Hindlimb muscle (tissue), 1 donor: ENCODE results near the gene MUC5AC. TPM values are rescaled to one million over a fixed set of nuclear protein-coding genes. Genes with fewer than 3 reads are reported as not detected.

Source experiments
- DNase-seq: peaks from one replicate; pipeline ENCODE4 v3.0.0-alpha.2; 2013
- polyA plus RNA-seq: library from polyadenylated mRNA; unstranded; fragments of 120-200 nt; gene quantifications from one replicate; pipeline ENCODE4 v1.2.1, GENCODE V29; 2013; ENCODE audit not compliant: insufficient read length

The MUC5AC gene
- polyA plus RNA-seq, 1 donor: not detected

- DNase-seq: no peak
Observed at GRCh38 chr11:1122664-1123002, 35.1 kb upstream of the MUC5AC start.

DNA sequence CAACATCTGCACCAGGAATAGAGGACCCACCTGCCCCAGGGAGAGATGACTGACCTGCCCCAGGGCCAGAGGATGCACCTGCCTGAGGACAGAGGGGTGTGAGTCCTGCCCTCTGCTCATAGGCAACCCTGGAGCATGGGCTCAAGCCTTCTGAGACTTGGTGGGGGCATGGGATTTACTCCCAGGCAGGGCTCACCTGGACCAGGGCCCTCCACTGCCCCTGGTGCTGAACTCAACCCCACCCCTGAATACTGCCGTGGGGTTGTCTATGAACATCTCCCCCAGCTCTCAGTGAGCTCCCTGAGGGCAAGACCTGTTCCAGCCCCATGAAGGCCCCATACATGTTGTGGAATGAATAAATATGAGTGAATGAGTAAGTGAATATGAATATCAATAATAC lies 33.8 kb upstream of the MUC5AC start:
- DNase-seq: no peak

GRCh38 chr11:1125803-1126202 lies 31.9 kb upstream of the MUC5AC start:
- no peak for DNase-seq

DNA sequence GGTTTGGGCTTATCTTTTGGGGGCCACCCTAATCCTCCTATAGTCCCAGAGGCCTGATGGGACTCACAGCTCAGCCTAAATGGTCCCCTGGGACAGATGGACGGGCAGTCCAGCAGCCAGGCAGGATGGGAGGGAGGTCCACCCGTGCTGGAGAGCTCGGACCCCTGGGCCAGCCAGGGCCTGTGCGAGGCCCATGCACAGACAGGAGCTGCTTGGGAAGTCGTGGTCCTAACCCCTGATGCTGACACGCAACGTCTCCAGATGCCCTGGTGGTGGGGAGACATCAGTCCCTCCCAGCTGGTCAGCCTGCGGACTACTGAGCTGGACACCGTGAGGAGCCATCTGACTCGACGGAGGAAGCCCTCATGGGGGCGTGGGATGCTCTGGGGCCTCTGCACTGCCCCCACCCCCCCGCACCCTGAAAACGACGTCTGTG lies 31.2 kb upstream of the MUC5AC start:
- no peak for DNase-seq

GRCh38 chr11:1126935-1127663 lies 30.7 kb upstream of the MUC5AC start:
- DNase-seq: no peak

DNA sequence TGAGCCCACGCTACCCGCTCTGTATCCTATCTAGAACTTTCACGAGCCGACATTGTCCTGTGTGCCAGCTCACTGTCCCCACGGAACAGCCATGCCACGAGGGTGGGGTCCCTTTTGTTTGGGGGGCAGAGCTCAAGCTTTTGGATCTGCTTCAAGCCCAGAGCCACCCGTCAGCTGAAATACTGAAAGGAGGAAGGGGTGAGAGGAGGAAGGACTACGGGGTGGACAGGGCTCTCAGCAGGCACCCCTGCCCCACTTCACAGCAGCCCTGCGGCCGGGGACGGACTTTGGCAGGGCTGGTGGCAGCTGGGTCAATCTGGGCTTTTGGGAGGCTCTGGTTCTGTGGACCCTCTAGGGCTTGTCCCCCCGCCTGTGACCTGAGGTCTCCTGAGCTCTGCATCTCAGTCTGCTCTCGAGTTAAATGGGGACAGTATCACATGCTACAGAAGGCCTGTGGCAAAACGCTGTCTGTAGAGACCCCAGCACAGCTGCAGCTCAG lies 30.0 kb upstream of the MUC5AC start:
- DNase-seq: no peak

DNA sequence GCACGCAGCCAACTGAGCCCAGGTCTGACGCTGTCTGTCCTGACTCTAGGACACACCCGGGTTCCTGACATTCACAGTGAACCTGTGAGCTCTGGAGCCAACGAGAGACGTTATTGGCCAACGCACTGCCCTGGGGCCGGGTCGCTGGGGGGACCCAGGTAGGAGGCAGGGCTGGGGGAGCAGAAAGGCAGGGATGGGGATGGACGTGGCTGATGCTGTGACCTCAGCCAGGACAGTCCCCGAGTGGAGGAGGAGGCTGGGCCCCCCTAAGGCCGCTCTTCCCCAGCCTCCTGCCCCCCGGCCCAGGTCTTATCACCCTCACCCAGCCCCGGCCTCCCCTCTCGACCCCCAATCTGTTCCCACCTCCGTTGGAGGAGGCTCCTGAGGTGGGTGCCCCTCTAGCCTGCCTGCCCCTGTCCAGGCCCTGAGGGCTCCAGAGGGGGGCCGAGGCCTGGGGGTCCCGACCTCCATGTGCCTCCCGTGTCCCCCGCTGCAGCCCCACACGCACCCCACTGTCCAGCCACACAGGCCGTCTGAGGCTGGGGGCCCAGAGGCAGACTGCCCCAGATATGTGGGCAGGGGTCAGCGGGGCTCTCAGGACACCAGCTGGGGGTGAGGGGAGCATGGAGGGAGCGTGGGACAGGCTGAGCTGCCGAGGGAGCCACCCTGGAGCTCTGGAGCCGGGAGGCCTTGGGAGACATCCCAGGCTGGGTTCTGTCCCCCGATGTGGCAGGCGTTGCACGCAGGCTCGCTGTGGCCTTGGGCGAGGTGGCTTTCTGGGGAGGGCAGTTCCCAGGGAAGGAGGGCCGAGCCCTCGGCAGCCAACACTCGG lies 29.2 kb upstream of the MUC5AC start:
- no peak for DNase-seq

GRCh38 chr11:1129143-1129610 lies 28.6 kb upstream of the MUC5AC start:
- no peak for DNase-seq

DNA sequence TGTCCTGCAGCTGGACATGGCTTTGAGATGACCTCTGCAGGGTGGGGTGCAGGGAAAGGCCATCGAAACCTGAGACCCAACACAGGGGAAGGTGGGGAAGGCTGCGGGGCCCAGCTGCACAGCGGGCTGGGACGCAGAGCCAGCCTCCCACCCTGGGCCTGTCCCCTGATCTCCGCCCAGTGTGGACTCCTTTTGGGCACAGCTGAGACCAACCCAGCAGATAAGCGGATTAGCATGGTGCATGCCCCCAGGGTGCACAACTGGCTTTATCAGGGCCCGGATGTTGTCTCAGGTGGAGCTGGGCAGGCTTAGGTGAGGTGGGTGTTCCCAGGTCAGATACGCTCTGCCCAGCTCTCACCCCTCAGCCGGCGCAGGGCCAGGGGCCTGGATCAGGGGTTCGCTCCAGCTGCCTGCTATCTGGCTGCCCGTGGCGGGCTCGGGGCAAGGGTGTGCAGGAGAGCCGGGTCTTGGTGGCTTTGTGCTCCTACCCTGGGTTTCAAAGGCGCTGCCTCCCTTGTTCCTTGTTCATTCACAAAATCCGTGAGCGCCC lies 28.1 kb upstream of the MUC5AC start:
- no peak for DNase-seq

DNA sequence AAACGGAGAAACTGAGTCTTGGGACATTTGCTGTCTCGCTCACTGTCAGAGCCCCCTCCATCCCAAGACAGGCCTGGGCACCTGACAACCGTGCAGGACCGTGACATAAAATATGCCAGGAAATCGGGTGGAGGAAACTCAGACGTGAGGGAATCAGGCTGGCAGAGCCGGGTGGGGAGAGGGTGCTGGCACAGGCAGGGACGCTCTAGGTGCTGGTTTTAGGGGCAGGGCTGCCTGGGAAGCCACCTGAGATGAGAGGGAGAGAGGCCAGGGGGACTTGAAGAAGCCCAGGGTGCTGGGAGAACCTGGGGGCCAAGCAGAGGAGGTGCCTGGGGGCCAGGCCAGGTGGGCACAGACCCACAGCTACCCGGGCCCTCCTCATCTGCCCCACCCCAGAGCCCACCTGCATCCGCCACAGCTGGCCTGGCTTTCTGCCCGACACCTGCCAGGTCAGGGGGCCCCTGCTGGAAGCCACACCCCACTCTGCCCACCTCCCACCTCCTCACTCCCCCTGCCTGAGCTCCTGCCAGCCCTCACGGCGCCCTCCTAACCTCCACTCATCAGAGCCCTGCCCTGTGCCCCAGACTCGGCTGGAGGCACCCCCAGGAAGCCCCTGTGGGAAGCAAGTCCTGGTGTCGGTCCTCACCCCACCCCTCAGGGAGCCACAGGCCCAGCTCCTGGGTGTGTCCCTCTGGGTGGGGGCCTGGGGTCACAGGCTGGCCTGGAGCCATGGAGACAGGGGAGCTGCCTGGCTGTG lies 27.3 kb upstream of the MUC5AC start:
- DNase-seq: no peak

DNA sequence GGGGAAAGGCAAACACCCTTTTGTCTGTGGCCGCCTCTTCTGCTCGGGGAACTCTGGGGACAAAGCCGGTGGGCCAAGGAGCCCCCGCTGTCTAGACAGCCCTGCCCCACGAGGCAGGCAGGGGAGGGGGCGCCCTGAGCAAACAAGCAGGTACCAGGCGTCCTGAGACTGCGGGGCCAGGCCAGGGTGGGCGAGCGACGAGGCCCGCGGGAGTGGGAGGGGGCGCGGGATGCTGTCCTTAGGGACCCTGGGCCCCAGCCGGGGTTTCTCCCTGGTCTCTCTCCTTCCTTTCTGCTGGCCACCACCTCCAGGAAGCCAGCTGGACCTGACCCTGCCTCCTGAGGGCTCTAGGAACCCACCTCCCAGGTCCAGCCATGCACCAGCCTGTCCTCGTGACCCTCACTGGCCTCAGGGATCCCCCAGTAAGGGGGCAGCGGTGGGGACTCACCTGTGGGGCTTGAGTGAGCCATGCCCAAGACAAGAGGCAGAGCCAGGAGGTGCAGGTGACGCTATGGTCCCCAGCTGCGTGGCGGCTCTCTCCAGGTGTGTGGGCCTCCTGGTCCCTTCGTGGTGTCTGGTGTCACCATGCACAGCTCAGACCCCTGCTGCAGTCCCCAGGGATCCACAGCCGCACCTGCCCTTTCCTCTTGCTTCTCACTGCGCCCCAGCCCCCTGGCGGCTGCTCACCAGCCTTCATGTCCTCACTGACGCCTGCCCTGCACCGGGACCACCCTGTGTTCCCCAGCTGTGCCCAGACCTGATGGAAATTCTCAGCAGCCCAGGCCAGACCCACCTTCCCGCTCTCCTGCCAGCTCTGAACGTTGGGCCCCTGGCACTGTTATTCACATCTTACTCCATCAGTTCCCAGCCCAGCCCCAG lies 26.5 kb upstream of the MUC5AC start:
- no peak for DNase-seq

DNA sequence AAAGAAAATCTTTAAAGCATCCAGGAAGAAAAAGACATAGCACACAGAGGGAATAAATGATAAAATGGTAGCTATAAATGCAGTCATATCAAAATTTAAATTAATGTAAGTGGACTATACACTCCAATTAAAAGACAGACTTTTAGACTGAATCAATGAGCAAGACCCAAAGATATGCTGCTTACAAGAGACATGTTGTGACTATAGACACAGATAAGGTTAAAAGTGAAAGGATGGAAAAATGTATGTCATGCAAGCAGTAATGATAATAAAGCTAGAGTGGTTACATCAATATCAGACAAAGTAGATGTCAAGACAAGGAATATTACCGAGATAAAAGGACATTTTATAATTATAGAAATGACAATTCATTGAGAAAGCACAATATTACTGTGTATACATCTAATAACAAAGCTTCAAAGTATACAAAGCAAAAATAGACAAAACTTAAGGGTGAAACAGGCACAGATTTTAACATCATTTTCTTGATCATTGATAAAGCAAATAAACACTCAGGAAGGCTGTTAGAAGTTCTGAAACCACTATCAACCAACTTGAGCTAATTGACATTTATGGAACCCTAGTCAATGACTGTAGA lies 22.8 kb upstream of the MUC5AC start:
- DNase-seq: no peak

DNA sequence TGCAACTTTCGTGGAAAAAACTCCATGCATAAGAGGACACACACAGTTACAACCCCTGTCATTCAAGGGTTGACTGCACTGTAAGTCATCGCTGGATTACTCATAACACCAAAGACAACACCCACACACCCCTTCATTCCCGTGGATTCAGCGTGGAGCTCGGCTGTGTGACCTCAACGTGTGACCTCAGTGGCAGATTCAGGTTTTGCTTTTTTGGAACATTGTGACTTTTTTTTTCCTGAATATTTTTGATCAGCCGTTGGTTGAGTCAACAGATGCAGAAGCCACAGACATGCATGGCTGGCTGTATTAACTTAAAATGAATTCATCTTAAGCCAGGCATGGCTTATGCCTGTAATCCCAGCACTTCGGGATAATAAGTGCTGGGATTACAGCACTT lies 19.7 kb upstream of the MUC5AC start:
- DNase-seq: no peak

DNA sequence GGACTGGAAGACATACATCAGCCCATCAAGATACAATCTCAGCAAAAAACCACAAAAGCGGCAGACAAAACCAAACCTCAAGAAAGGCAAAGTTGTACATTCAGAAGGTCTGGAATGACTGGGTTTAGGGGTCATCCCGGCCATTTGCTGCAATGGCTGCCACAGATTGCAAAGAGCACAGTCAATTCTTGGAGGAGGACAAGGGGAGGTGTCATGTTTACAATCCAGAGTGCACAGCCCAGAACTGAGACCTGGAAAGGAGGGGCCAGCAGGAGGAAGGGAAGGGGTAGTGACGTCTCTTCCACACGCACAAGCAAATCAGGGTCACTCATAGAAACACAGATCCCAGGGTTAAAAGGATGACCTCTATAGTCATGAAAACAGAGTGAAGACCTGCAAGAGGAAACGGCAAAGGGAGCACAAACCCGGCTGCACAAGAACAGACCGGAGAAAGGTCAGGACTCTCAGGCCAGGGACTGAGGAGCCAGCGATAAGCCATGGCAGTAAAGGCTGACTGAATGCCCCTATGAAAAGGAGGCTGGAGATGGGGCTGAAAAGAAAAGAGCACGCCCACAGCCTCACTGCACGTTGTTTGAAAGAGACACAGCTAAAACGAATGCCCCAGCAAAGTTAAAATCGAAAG lies 18.2 kb upstream of the MUC5AC start:
- DNase-seq: no peak

GRCh38 chr11:1140642-1141490 lies 16.9 kb upstream of the MUC5AC start:
- DNase-seq: no peak

DNA sequence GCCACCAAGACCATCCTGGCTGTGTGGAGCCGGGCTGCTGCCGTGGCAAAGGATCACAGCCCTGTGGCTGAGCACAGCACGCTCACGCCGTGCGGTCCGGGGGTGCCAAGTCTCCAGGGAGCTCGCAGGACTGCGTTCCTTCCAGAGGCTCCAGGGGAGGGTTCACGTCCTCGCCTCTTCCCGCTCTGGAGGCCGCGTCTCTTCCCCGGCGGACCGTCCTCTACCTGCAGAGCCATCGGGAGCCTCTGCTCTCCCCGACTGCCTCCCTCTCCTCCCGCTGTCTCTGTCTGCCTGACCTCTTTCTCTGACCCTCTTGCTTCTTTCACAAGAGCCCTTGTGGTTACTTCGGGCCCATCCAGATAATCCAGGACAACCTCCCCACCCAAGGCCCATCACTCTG lies 11.4 kb upstream of the MUC5AC start:
- no peak for DNase-seq

GRCh38 chr11:1147792-1148191 lies 10.0 kb upstream of the MUC5AC start:
- no peak for DNase-seq

DNA sequence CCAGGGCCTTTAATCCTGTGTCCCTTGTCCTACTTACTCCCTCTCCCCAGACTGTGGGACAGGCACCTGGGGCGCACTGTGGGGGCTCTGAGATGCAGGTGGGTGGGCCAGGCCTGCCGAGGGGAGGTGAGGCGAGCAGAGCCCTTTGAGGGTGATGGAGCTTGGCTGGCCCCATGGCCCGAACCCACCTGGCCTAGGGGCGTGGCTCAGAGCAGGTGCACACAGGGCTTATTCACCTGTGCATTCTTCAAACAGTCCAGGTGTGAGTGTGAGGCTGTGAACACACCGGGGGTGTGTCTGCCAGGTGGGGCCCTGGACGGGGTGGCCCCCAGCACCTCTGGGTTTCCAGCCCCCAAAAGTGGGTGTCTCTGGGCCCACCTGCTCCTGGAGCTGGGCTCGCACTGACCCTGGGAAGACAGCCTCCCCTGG lies 9.0 kb upstream of the MUC5AC start:
- DNase-seq: no peak

GRCh38 chr11:1149545-1149944 lies 8.2 kb upstream of the MUC5AC start:
- DNase-seq: no peak

DNA sequence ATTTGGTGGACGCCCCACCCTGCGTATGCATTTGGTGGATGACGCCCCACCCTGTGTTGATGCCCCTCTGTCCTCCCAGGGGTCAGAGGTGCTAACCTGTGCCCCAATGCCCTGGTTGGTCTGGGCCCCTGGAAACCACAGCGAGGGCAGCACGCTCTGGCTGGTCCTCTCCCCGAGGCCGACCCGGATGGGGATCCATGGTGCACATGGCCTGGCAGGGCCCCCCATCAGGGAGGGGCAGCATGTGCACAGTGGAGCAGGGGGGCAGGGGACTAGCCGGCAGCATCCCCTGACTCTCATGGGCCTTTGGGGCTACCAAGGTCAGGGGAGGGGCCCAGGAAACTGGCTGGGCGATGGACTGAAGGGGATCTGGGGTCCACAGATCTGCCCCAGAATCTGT lies 7.6 kb upstream of the MUC5AC start:
- no peak for DNase-seq
